PC-9 (cell line): Measurements from ENCODE around the gene MARCHF2. TPM values are rescaled to one million over a fixed set of nuclear protein-coding genes. Genes with fewer than 3 reads are reported as not detected.

Experiments
- BruUV-seq: library from RNA; stranded (reverse); fragments of 400-500 nt; replicated peaks from 2 replicates; lab custom pipeline; 2021; lab: Mats Ljungman, UMichigan
- CTCF ChIA-PET: fragments of 300-600 bp; sonication (Branson Sonifier 250); formaldehyde crosslinking; loops from one replicate; lab custom pipeline; 2022; ENCODE audit warnings: antibody characterized with exemption; lab: Charles Lee
- POLR2A ChIA-PET: fragments of 300-600 bp; sonication (Branson Sonifier 250); formaldehyde crosslinking; loops from one replicate; lab custom pipeline; 2022; ENCODE audit warnings: antibody characterized with exemption; ENCODE audit not compliant: unreplicated experiment; lab: Charles Lee
- DNase-seq, 2 experiments: peaks; one replicate each; pipeline versions ENCODE4 v3.0.0 to v3.0.0-alpha.2; 2015 to 2022; ENCODE audit warnings: mixed read lengths in 1 of 2
- H2AFZ ChIP-seq: fragments of 200-600 bp; sonication (generic); 2 replicates; pipeline ENCODE4 v1.8.1; 2017; ENCODE audit warnings: antibody characterized with exemption
- H3F3A ChIP-seq: fragments of 200-600 bp; sonication (generic); 2 replicates; pipeline ENCODE4 v1.8.1; 2017; ENCODE audit warnings: antibody characterized with exemption, mild to moderate bottlenecking, low read depth; ENCODE audit not compliant: insufficient read depth
- H3K27ac ChIP-seq: fragments of 200-600 bp; sonication (generic); 2 replicates; pipeline ENCODE4 v1.6.1; 2016; ENCODE audit warnings: mixed run types
- H3K27me3 ChIP-seq: fragments of 200-600 bp; sonication (generic); 2 replicates; pipeline ENCODE4 v1.6.1; 2016; ENCODE audit warnings: low read depth, mixed run types; ENCODE audit not compliant: insufficient read depth
- H3K36me3 ChIP-seq: fragments of 200-600 bp; sonication (generic); 2 replicates; pipeline ENCODE4 v1.6.1; 2016; ENCODE audit warnings: low read depth, mixed run types
- H3K4me1 ChIP-seq: fragments of 200-600 bp; sonication (generic); replicated peaks from 2 replicates; pipeline ENCODE4 v1.6.1; 2016; ENCODE audit warnings: mixed run types; ENCODE audit not compliant: insufficient read depth
- H3K4me2 ChIP-seq: fragments of 200-600 bp; sonication (generic); 2 replicates; pipeline ENCODE4 v1.6.1; 2017; ENCODE audit warnings: mixed run types
- H3K4me3 ChIP-seq: fragments of 200-600 bp; sonication (generic); 2 replicates; pipeline ENCODE4 v1.6.1; 2016; ENCODE audit warnings: mixed run types
- H3K79me2 ChIP-seq: fragments of 200-600 bp; sonication (generic); 2 replicates; pipeline ENCODE4 v1.6.1; 2017; ENCODE audit warnings: low read depth, mixed run types
- H3K9me2 ChIP-seq: fragments of 200-600 bp; sonication (generic); 2 replicates; pipeline ENCODE4 v1.8.1; 2017; ENCODE audit warnings: mild to moderate bottlenecking; ENCODE audit not compliant: insufficient read depth
- H3K9me3 ChIP-seq: fragments of 200-600 bp; sonication (generic); 2 replicates; pipeline ENCODE4 v1.8.1; 2016; ENCODE audit warnings: low read depth; ENCODE audit not compliant: insufficient read depth
- H4K20me1 ChIP-seq: fragments of 200-600 bp; sonication (generic); 2 replicates; pipeline ENCODE4 v1.8.1; 2017; ENCODE audit not compliant: insufficient read depth
- EZH2 ChIP-seq: fragments of 200-600 bp; sonication (generic); IDR thresholded peaks from 2 replicates; pipeline ENCODE4 v1.8.0; 2017; ENCODE audit warnings: antibody characterized with exemption, low read depth
- intact Hi-C: fragments of 100-400 bp; cut with micrococcal nuclease; formaldehyde crosslinking; loops from one replicate; pipeline ENCODE4 v1.10.0; 2022; ENCODE audit not compliant: unreplicated experiment
- total RNA-seq: library from RNA; stranded (reverse); gene quantifications from 2 replicates; pipeline ENCODE4 v1.2.3, GENCODE V29; 2021
- TF ChIP-seq, protein P1 (sequence below): fragments of 200-600 bp; sonication (generic); conservative IDR thresholded peaks from 2 replicates; pipeline ENCODE4 v1.6.1; 2017; ENCODE audit warnings: mixed run types, antibody characterized with exemption, mild to moderate bottlenecking, moderate library complexity

Gene MARCHF2
- total RNA-seq, 1 experiment from 2014 or later = 16.6 TPM

DNA sequence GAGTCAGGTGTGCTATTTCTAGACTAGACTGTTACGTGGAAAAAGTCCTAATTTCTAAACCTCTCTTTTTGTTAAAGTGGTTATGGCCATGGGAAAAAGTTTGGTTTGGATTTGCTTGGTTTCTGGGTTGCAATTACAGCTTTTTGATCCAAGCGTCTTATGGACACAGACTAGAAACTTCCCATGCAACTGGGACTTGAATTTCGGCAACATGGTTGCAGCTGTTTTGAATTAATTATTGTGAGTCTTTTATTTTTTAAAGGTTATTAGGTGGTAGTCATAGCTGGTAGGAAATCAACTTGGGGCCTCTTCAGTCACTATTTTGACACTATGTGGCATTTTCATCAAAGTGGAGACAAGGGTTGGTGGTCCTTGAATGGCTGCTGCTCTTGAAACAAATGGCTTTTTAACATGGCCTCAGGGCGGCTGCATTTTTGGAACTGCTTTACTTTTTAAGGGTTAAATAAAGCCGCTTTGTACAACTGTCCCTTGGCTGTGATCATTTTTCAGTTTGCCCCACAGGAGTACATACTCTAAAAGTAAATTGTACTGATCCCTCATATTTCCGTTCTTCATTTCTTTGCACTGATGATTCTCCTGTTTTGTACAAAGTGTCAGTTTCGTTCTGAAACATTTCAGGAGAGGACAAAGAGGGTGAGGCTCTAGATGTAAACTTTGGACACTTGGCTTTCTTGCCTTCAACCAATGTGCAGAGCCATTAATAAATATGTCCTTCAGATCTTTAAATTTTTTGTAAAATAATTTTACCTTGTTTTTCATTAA is 47.6 kb downstream of the MARCHF2 start:
- BruUV-seq = no TSS peak
- Histone ChIP-seq H3K9me2 (no peaks in the 10 kb centered on the region), H3K4me1 (peaks cover 35% of the 10 kb centered on the region), H3K36me3 (peaks cover 51% of the 10 kb centered on the region), H3K4me3 (no peak overlapping the region), H3K9me3 (no peaks in the 10 kb centered on the region), H3K79me2 (peaks cover 100% of the 10 kb centered on the region), H4K20me1 (peaks cover 100% of the 10 kb centered on the region), H3K27me3 (no peaks in the 10 kb centered on the region), H3K27ac (peak overlapping the region; percentile 17; the same call in 1 of the 2 replicates), H3F3A (peaks cover 73% of the 10 kb centered on the region), H3K4me2 (peak overlapping the region; percentile 49; the same call in 1 of the 2 replicates), H2AFZ (no peak overlapping the region)
- POLR2A ChIA-PET = interaction anchor here (0.6 kb wide), 1 partner anchor 70 kb away, joined by 3 read pairs; no protein-coding TSS in a partner anchor
- intact Hi-C loops = no loop called here
- TF ChIP-seq EZH2 = no peak
- TF ChIP-seq, protein P1, sequence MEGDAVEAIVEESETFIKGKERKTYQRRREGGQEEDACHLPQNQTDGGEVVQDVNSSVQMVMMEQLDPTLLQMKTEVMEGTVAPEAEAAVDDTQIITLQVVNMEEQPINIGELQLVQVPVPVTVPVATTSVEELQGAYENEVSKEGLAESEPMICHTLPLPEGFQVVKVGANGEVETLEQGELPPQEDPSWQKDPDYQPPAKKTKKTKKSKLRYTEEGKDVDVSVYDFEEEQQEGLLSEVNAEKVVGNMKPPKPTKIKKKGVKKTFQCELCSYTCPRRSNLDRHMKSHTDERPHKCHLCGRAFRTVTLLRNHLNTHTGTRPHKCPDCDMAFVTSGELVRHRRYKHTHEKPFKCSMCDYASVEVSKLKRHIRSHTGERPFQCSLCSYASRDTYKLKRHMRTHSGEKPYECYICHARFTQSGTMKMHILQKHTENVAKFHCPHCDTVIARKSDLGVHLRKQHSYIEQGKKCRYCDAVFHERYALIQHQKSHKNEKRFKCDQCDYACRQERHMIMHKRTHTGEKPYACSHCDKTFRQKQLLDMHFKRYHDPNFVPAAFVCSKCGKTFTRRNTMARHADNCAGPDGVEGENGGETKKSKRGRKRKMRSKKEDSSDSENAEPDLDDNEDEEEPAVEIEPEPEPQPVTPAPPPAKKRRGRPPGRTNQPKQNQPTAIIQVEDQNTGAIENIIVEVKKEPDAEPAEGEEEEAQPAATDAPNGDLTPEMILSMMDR = no peak
- no peak for DNase-seq
- CTCF ChIA-PET = no interaction called here

DNA sequence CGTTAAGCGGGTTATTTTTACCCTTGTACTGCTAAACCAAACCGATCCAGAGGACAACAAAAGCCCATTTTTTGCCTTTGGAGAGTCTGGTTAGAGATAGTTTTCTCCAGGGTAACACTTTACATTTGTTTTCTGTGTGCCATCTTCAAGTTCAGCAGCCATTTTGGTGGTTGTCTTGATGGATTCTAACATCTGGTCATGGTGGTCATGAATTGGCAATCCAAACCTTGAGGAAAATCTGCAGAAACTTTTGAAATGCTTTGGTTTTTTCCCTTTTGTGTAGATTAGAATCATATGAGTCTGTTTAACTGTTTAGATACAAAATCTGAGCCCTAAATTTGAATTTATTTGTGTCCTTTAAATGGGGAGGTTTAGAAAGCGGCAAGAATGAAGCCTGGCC is 48.3 kb downstream of the MARCHF2 start:
- no peak for DNase-seq
- POLR2A ChIA-PET = no interaction called here
- Histone ChIP-seq H3K36me3 (peaks cover 52% of the 10 kb centered on the region), H3K9me3 (no peaks in the 10 kb centered on the region), H4K20me1 (peaks cover 100% of the 10 kb centered on the region), H3K4me2 (no peak overlapping the region), H3K27ac (no peak overlapping the region), H3K79me2 (peaks cover 100% of the 10 kb centered on the region), H3K4me1 (peaks cover 35% of the 10 kb centered on the region), H3F3A (peaks cover 80% of the 10 kb centered on the region), H3K9me2 (no peaks in the 10 kb centered on the region), H2AFZ (no peak overlapping the region), H3K4me3 (no peak overlapping the region), H3K27me3 (no peaks in the 10 kb centered on the region)
- CTCF ChIA-PET = no interaction called here
- no TSS peak for BruUV-seq
- TF ChIP-seq EZH2 = no peak
- TF ChIP-seq, protein P1 = no peak
- intact Hi-C loops = no loop called here

DNA sequence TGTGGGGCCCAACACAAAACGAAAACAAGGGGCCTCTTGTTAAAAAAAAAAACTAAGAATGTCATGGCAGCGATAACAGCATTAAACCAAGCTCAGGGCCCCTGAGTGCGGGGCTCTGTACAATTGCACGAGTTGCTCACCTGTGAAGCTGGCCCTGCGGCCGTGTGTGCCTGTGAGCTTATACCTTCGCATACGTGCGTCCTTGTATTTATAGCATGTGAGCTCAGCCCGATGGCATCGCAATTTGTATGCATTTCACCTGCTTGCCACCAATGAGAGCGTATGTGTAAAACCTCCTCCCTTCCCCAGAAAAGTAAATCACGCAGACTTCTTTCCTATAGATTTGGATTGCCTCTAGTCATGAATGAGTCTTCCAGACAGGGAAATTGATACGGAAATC is 48.8 kb downstream of the MARCHF2 start:
- TF ChIP-seq, protein P1 = no peak
- no peak for TF ChIP-seq EZH2
- POLR2A ChIA-PET = no interaction called here
- no peak overlapping the region for H3K27ac ChIP-seq
- peaks cover 35% of the 10 kb centered on the region for H3K4me1 ChIP-seq
- peaks cover 47% of the 10 kb centered on the region for H3K36me3 ChIP-seq
- no peak for DNase-seq
- H3K4me2 ChIP-seq = no peak overlapping the region
- CTCF ChIA-PET = interaction anchor here (0.6 to 1.1 kb wide), 3 partner anchors 41 to 48 kb away, joined by 3 to 8 read pairs (median 4); no protein-coding TSS in a partner anchor
- H3K79me2 ChIP-seq = peaks cover 98% of the 10 kb centered on the region
- H3K9me2 ChIP-seq = no peaks in the 10 kb centered on the region
- no peak overlapping the region for H2AFZ ChIP-seq
- H3K27me3 ChIP-seq = no peaks in the 10 kb centered on the region
- peaks cover 99% of the 10 kb centered on the region for H4K20me1 ChIP-seq
- intact Hi-C loops = no loop called here
- H3F3A ChIP-seq = peaks cover 83% of the 10 kb centered on the region
- BruUV-seq = no TSS peak
- no peak overlapping the region for H3K4me3 ChIP-seq
- H3K9me3 ChIP-seq = no peaks in the 10 kb centered on the region
